Dermis blood vessel endothelial cell (primary cell): ENCODE measurements around the gene TECTA. TPM values are rescaled to one million over a fixed set of nuclear protein-coding genes. Genes with fewer than 3 reads are reported as not detected.
"Not testable (repeated sequence)": the region's sequence is repeated elsewhere in the genome, so short reads cannot be mapped to it uniquely, and the experiment has no call there.

Experiments used
- DNase-seq: peaks from one replicate; pipeline ENCODE4 v3.0.0; 2010
- total RNA-seq: library from RNA; depleted of rRNA; stranded (reverse); fragments of >200 nt; gene quantifications from 2 replicates; pipeline ENCODE4 v1.2.3, GENCODE V29; 2014

Gene TECTA
- total RNA-seq, 1 donor from 2014 or later, result 0.51 TPM

DNA sequence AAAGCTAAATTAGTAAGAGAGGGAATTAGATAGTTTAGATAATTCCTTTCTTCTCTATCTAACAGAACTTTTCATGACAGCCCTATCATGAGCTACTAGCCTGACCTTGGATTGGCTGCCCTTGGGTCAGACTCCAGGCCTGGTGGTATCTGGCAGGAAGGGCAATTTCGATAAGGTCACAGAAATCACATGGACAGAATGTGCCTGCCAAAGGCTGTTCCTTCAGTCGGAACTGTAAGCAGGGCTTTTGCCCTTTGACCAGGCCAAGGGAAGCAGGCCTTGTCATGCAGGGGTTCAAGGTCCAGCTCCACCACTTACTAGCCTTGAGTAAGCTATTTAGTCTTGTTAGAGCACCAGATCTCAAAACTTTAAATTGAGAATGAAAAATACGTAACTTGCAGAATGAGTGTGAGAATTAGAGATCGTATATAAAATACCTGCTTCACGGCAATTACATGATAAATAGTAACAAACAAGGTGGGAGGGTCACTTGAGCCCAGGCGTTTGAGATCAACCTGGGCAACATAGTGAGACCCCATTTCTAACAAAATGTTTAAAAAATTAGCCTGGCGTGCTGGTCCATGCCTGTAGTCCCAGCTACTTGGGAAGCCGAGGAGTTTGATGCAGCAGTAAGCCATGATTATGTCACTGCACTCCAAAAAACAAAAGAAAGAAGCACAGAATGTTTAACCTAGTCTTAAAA is 130.7 kb downstream of the TECTA start:
- DNase-seq, result no peak

DNA sequence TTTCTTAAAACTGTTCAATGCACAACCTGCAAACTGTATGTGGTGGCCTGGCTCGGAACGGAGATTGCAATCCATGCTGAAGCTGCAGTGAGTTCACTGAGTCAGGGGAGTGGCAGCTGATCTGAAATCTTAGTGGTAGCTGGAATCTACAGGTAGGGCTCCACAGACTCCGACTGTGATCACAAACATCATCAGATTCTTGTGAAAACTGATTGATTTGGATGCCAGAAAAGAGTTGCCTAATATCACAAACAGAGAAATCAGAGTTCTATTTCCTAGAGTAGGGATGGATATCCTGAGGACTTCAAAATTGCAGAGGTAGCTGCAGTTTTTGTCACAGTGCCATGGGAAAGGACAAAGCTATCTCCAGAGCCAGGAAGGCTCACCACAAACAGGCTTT is 134.0 kb downstream of the TECTA start:
- no peak for DNase-seq

DNA sequence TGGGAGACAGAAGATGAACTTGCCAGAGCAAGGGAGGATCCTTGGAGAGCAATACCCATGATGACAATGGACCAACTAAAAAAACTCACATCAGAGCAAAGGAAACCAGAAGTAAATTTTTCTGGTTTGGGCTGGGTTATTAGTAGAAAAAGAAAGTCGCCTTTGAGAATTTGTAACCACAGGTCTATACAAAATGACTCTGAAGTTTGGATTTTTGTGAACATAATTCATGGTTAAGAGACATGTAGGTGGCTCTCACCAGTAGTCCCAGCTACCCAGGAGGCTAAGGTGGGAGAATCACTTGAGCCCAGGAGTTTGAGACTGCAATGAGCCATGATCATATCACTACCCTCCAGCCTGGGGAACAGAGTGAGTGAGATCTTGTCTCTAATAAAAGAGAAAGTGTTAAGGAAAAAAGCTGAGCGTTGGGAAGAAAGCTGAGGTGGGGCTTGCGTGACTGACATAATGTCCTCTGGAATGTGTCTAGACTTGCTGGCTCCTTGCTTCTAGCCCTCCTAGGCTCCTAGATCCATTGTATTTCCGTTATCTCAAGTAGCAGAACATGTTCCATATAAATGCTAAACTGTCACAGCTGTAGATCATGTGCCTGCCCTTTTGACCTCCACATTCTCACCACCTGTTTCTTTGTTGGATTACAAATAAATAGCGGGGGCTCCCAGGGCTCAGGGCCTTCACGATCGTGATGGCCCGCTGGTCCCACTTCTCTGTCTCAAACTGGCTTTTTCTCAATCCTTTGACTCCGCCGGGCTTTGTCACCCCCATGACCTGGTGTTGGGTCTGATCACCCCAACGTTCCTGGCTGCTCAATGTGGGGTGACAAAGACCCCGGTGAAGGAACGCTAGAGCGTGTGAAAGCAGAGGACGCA is 135.3 kb downstream of the TECTA start:
- peak; percentile 26 for DNase-seq

- DNase-seq, result not testable (repeated sequence)
Measured at GRCh38 chr11:121237247-121237646, 136.2 kb downstream of the TECTA start.

DNA sequence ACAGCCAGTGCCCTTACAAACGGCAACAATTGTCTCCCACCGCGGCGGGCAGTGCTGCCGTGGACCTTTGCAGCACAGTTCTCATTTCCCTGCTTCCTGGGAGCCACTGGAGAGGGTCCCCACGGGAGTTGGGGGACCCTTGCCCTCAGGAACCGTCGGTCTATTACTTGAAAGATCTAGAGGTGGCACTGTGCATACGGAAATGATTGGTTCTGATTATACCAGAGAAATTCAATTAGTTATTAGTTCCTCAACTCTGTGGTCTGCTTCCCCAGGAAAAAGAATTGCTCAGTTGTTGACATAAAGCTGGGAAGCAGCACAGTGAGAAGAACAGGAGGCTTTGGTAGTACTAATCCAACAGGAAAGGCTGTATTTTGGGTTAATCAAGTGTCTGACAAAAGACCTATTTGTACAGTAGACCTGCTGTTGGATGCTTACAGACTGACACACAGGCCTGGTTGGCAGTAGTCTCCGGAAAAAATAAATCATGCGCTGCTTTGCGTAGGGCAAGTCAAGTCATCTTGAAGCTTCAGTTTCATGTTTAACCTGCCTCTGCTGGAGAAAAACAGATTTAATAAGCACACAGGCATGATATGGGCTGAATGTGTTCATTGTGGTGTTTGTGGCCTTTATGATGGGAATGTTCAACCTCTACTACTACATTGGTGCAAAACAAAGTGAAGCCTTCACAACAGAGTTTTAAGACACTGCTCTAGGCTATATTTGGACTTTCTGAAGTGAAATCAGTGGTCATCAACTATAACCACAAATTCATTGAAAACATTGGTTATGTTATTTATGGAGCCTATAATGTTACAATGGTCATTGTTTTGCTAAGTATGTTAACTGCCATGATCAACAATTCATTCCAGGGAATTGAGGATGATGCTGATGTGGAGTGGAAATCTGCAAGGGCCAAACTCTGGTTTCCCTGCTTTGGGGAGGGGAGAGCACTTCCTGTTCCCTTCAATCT is 136.9 kb downstream of the TECTA start:
- peak; percentile 32 for DNase-seq

- no peak for DNase-seq
Measured at GRCh38 chr11:121238956-121239355, 137.9 kb downstream of the TECTA start.

DNA sequence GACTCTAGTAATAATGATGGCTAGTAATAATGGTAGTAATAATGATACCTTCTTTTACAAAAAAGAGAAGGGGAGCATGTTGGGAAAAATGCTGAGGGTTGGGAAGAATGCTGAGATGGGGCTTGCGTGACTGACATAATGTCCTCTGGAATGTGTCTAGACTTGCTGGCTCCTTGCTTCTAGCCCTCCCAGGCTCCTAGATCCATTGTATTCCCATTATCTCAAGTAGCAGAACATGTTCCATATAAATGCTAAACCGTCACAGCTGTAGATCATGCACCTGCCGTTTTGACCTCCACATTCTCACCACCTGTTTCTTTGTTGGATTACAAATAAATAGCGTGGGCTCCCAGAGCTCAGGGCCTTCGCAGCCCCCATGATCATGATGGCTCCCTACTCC is 139.0 kb downstream of the TECTA start:
- not testable (repeated sequence) for DNase-seq

DNA sequence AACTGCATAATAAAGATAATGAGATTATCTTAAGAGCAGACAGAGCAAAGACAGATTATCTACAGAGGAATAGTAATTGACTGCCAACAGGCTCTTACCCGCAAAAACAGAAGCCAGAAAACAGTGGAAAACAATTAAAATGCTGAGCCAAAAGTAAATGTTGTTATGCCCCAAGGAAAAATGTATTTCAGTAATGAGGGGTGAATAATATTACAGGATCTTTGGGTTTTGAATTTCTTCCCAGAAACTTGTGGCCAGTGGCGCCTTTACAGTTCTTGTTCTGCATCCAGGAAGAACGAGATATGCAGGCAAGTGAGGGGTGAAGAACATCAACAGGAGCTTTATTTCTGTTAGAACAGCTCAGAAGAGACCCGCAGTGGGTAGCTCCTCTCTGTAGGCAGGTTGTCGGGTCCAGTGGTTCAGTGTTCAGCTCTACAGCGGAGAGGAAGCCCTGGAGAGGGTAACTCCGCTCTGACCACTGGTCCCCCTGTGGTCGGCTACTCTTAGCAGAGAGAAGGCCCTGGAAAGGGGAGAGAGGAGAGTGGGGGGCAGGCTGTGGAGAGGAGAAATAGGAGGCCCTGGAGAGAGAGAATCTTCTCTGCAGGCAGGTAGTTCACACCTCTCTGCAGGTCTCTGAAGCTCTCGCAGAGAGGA is 139.7 kb downstream of the TECTA start:
- DNase-seq, result no peak

Other genes starting within 250 kb of the TECTA start
- 26.4 and 35.7 TPM in 2 replicates for gene TBCEL, start 77.1 kb upstream of the TECTA start, total RNA-seq
- gene SC5D, start 191.5 kb downstream of the TECTA start, total RNA-seq, result 21.6 and 40.8 TPM in 2 replicates